ENCODE results near the gene ZNRF3.

- no peak for TF ChIP-seq POLR2A (IDR thresholded peaks at IDR 0.05)
- TF ChIP-seq CTCF (IDR thresholded peaks at IDR 0.05): no peak
These were observed 55.0 kb downstream of the ZNRF3 start for GRCh38 chr22:28938286-28938833.
